IPS-15b (cell line): ENCODE measurements around the gene DKK1.
A peak's percentile ranks its signal among the peaks of the same experiment; 100 is the strongest.

Source experiments
- H3K27me3 ChIP-seq: one replicate; pipeline ENCODE4 v1.6.1; 2013; ENCODE audit warnings: low read length; ENCODE audit not compliant: control insufficient read depth, insufficient read depth
- H3K36me3 ChIP-seq: one replicate; pipeline ENCODE4 v1.6.1; 2013; ENCODE audit warnings: low read length; ENCODE audit not compliant: control insufficient read depth, insufficient read depth
- H3K4me1 ChIP-seq: one replicate; pipeline ENCODE4 v1.6.1; 2013; ENCODE audit warnings: mild to moderate bottlenecking, low read length; ENCODE audit not compliant: control insufficient read depth, insufficient read depth
- H3K4me3 ChIP-seq: one replicate; pipeline ENCODE4 v1.5.1; 2013; ENCODE audit warnings: low read depth, low read length
- H3K9ac ChIP-seq: one replicate; pipeline ENCODE4 v1.6.1; 2013; ENCODE audit warnings: low read depth, mild to moderate bottlenecking, low read length
- H3K9me3 ChIP-seq: one replicate; pipeline ENCODE4 v1.6.1; 2013; ENCODE audit warnings: mild to moderate bottlenecking, low read length; ENCODE audit not compliant: control insufficient read depth, insufficient read depth

The DKK1 gene

DNA sequence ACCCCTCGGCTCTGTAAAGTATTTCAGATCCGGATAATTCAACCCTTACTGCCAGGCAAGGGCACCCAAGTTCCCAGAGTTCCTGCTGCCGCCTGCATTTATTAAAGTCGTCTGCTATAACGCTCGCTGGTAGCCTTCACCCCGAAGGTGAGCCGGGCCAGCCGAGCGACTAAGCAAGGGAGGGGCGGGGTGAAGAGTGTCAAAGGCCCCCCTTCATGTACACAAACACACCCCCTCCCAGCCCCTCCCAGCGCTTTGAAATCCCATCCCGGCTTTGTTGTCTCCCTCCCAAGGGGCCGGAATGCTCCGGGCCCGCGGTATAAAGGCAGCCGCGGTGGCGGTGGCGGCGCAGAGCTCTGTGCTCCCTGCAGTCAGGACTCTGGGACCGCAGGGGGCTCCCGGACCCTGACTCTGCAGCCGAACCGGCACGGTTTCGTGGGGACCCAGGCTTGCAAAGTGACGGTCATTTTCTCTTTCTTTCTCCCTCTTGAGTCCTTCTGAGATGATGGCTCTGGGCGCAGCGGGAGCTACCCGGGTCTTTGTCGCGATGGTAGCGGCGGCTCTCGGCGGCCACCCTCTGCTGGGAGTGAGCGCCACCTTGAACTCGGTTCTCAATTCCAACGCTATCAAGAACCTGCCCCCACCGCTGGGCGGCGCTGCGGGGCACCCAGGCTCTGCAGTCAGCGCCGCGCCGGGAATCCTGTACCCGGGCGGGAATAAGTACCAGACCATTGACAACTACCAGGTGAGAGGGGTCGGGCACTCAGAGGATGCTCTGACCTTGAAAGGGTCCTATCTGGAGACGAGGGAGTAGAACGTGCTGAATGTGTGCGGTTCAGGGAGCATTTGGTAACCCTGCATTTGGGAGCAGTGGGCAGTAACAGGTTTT is at the start of gene DKK1:
DKK1 (plus strand) TSS at position 349 of the 889 bp plus-strand sequence; CDS start at position 503, 154 bp downstream.
- Histone ChIP-seq H3K27me3 (peaks cover 85% of the 10 kb centered on the region), H3K9ac (no peak within 1 kb of the TSS), H3K4me1 (peaks cover 2% of the 10 kb centered on the region), H3K36me3 (no peaks in the 10 kb centered on the region), H3K4me3 (peak within 1 kb of the TSS; percentile 66), H3K9me3 (no peaks in the 10 kb centered on the region)

DNA sequence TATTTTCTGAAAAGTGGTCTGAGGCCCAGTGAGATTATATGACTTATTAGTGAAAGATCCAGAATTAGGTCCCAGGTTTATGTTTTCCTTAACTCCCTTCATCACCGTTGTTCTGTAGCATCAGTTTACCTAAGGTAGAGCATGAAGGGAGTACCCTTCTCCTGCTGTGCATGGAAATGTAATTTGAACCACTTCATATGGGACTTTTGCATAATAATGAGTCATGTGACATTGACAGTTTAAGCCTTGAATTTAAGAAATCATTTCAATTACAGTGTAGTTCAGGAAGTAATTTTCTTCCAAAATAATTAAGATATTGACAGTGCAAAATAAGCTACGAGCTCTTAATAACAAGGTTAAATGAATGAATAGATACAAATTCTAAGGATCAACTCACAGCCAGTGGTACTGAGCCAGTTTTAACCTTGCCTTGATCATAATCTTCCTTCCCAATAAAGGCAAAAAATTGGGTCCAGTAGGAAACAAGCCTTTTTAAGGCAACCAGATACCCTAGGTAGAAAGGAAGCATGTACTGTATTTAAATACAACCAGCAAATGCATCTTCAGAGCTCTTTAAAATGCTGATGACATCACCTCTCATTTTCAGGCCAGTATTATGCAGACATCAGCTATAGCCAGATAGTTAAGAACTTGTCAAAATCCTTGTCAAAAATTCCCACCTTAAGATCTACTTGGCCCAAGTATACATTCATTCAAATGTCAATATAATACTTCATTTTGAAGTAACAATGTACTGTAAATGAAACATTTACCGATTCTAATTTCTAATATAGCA is 48.8 kb upstream of the DKK1 start:
- no peaks in the 10 kb centered on the region for H3K36me3 ChIP-seq
- no peak overlapping the region for H3K4me3 ChIP-seq

GRCh38 chr10:52266858-52267257 is 47.2 kb upstream of the DKK1 start:
- Histone ChIP-seq H3K9me3 (no peaks in the 10 kb centered on the region), H3K36me3 (no peaks in the 10 kb centered on the region), H3K4me3 (no peak overlapping the region), H3K9ac (no peak overlapping the region), H3K27me3 (no peaks in the 10 kb centered on the region), H3K4me1 (peaks cover 12% of the 10 kb centered on the region)

More for the DNA sequence above, 48.8 kb upstream of the DKK1 start:
- no peaks in the 10 kb centered on the region for H3K9me3 ChIP-seq
- H3K27me3 ChIP-seq, result no peaks in the 10 kb centered on the region
- H3K9ac ChIP-seq, result no peak overlapping the region
- H3K4me1 ChIP-seq, result peaks cover 12% of the 10 kb centered on the region

DNA sequence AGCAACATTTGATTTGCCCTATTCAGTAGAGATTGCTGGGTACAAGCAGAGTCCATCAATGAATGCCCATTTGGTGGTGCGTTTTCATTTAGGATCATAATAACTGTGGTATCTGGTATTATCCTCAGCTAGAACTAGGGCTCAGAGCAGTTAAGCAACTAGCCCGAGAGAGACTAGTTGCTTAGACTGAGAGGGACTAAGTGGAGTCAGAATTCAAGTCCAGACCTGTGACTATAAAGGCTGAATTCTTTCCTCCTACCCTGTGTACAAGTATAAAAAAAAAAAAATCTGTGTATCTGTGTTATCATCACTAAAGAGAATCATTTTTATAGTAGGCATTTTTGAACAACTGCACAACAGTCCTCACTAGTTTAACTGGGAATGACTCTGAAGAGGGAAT is 45.3 kb upstream of the DKK1 start:
- no peak overlapping the region for H3K9ac ChIP-seq
- H3K9me3 ChIP-seq, result no peaks in the 10 kb centered on the region
- H3K4me3 ChIP-seq, result no peak overlapping the region
- no peaks in the 10 kb centered on the region for H3K36me3 ChIP-seq
- H3K27me3 ChIP-seq, result no peaks in the 10 kb centered on the region
- H3K4me1 ChIP-seq, result peaks cover 12% of the 10 kb centered on the region

DNA sequence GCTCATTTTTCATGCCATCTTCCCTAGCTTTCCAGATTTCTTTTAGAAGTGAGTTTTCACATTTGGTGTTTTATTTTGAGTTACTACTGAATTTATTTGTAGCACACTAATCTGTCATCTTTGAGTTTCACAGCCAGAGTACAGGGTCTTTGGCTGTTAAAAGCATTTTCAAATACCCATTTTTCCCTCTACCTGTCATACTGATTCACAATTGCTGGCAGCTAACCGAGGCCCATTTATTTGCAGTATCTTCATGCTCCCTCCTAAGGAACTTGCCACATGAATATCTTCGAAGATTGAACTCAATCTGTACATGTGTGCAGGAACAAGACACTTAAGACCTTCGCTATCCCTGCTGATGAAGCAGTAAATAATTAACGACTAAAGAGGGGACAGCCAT is 44.8 kb upstream of the DKK1 start:
- H3K27me3 ChIP-seq, result no peaks in the 10 kb centered on the region
- H3K9me3 ChIP-seq, result no peaks in the 10 kb centered on the region
- no peaks in the 10 kb centered on the region for H3K36me3 ChIP-seq

DNA sequence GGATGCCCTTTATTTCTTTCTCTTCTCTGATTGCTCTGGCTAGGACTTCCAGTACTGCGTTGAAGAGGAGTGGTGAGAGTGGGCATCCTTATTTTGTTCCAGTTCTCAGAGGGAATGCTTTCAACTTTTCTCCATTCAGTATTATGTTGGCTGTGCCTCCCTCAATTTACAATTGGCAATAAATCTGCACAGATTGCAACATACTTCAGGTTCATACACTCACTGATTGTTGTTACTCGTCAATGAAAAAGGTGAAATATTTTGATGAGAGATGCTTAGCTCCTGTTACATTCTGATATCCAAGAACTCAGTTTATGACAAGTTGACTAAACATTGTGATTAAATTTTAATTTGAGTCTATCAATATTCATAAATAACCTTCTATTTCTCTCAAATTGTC is 37.9 kb upstream of the DKK1 start:
- Histone ChIP-seq H3K36me3 (no peaks in the 10 kb centered on the region), H3K27me3 (no peaks in the 10 kb centered on the region), H3K4me3 (no peak overlapping the region), H3K4me1 (no peaks in the 10 kb centered on the region), H3K9ac (no peak overlapping the region), H3K9me3 (no peaks in the 10 kb centered on the region)

More for the DNA sequence above, 44.8 kb upstream of the DKK1 start:
- H3K4me1 ChIP-seq, result peaks cover 12% of the 10 kb centered on the region
- H3K9ac ChIP-seq, result no peak overlapping the region
- H3K4me3 ChIP-seq, result no peak overlapping the region

GRCh38 chr10:52276986-52277385 is 37.1 kb upstream of the DKK1 start:
- H3K27me3 ChIP-seq, result no peaks in the 10 kb centered on the region
- H3K4me3 ChIP-seq, result no peak overlapping the region
- H3K36me3 ChIP-seq, result no peaks in the 10 kb centered on the region
- no peak overlapping the region for H3K9ac ChIP-seq
- H3K4me1 ChIP-seq, result no peaks in the 10 kb centered on the region
- H3K9me3 ChIP-seq, result no peaks in the 10 kb centered on the region

- no peak overlapping the region for H3K9ac ChIP-seq
- H3K4me1 ChIP-seq, result no peaks in the 10 kb centered on the region
- H3K9me3 ChIP-seq, result no peaks in the 10 kb centered on the region
- H3K27me3 ChIP-seq, result no peaks in the 10 kb centered on the region
- no peaks in the 10 kb centered on the region for H3K36me3 ChIP-seq
- no peak overlapping the region for H3K4me3 ChIP-seq
Observed at GRCh38 chr10:52279546-52279945, 34.5 kb upstream of the DKK1 start.

DNA sequence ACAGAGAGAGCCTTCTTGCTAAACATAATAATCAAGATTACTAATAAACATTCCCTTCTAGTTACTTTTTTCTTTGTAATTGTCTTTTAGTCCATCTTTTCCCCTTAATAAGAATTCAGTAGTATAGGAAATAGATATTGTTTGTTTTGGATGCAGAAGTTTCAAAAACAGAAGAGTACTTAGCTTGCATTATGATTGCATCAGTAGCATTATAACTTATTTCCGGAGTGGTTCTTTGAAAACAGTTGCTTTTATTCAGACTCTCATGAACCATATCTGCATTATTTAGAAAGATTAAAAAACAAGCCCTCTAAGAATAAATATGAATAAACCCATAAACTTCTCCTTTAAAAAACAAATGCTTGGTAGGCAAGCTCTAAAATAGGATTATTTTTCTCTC is 34.0 kb upstream of the DKK1 start:
- Histone ChIP-seq H3K4me3 (no peak overlapping the region), H3K36me3 (no peaks in the 10 kb centered on the region), H3K9me3 (no peaks in the 10 kb centered on the region), H3K9ac (no peak overlapping the region), H3K4me1 (no peaks in the 10 kb centered on the region), H3K27me3 (no peaks in the 10 kb centered on the region)

GRCh38 chr10:52283174-52283573 is 30.9 kb upstream of the DKK1 start:
- H3K9me3 ChIP-seq, result no peaks in the 10 kb centered on the region
- no peaks in the 10 kb centered on the region for H3K27me3 ChIP-seq
- no peak overlapping the region for H3K4me3 ChIP-seq
- no peaks in the 10 kb centered on the region for H3K36me3 ChIP-seq
- H3K4me1 ChIP-seq, result no peaks in the 10 kb centered on the region
- no peak overlapping the region for H3K9ac ChIP-seq

DNA sequence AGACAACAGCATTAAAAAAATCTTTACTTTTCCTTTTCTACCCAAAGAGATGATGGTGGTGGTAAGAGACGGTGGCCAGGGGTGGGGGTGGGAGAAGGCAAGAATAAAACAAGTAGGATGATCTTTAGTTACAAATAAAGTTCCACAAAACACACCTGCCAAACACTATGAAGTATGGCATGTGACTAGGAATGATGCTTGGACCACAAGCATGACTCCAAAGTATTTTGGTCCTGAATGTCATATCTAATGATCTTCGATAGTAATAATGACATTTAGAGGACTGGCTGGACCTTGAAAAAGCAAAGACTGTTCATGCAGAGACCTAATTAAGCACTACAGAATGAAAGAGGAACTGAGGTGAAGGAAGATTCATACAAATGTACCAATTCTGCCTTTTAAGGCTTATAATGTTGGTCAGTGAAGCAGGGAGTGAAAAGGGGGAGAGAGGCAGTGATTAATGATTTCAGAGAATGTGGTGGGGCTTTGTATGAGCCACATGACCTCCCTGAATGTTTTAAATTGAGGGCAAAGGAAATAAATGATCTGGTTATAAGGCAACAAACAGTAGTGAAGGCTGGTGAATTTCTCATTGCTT is 29.6 kb upstream of the DKK1 start:
- H3K4me1 ChIP-seq, result no peaks in the 10 kb centered on the region
- no peak overlapping the region for H3K4me3 ChIP-seq
- H3K9me3 ChIP-seq, result no peaks in the 10 kb centered on the region
- no peak overlapping the region for H3K9ac ChIP-seq
- H3K27me3 ChIP-seq, result no peaks in the 10 kb centered on the region
- H3K36me3 ChIP-seq, result no peaks in the 10 kb centered on the region
